CD4-positive, alpha-beta T cell (primary cell): ENCODE results near the gene HMSD. TPM values are rescaled to one million over a fixed set of nuclear protein-coding genes. Genes with fewer than 3 reads are reported as not detected.

Experiments
- ATAC-seq: fragments of 200-7000 bp; cut with Tn5 transposase; one replicate; pipeline ENCODE4 v1.10.0; 2022; ENCODE audit warnings: mild to moderate bottlenecking; ENCODE audit not compliant: poor library complexity
- CTCF ChIA-PET: fragments of 350-600 bp; sonication (Branson Sonifier 250); formaldehyde crosslinking; loops from one replicate; lab custom pipeline; 2021; ENCODE audit warnings: antibody characterized with exemption, inconsistent platforms; lab: Charles Lee
- POLR2A ChIA-PET: fragments of 350-600 bp; sonication (Branson Sonifier 250); formaldehyde crosslinking; loops from one replicate; lab custom pipeline; 2021; ENCODE audit warnings: antibody characterized with exemption, inconsistent platforms; lab: Charles Lee
- DNase-seq, 14 experiments: peaks; one replicate each; pipeline ENCODE4 v3.0.0-alpha.2; 2013 to 2020; ENCODE audit warnings: mixed read lengths in 2 of 14
- H3K27ac ChIP-seq, 2 donors: one replicate each; pipeline versions ENCODE4 v1.5.1 to v1.7.0; 2013; ENCODE audit warnings: low read length in 2 of 2, low read depth in 1 of 2, mild to moderate bottlenecking in 1 of 2
- H3K27me3 ChIP-seq, 2 experiments: 1 replicate in 1 of 2; 2 replicates in 1 of 2; pipeline versions ENCODE4 v1.6.1 to v1.7.0; 2013; ENCODE audit warnings: low read length in 2 of 2, control low read depth in 1 of 2, mild to moderate bottlenecking in 1 of 2, moderate library complexity in 1 of 2; ENCODE audit not compliant: insufficient read depth in 2 of 2, control insufficient read depth in 1 of 2
- H3K36me3 ChIP-seq: one replicate; pipeline ENCODE4 v1.6.1; 2013; ENCODE audit warnings: low read length, control low read depth; ENCODE audit not compliant: insufficient read depth
- H3K4me1 ChIP-seq: one replicate; pipeline ENCODE4 v1.6.1; 2013; ENCODE audit warnings: low read length, control low read depth; ENCODE audit not compliant: insufficient read depth
- H3K4me3 ChIP-seq: one replicate; pipeline ENCODE4 v1.5.1; 2013; ENCODE audit warnings: mild to moderate bottlenecking, low read length, moderate library complexity
- H3K9me3 ChIP-seq, 2 experiments: 1 replicate in 1 of 2; 2 replicates in 1 of 2; pipeline versions ENCODE4 v1.6.1 to v1.7.0; 2013; ENCODE audit warnings: low read length in 2 of 2, mild to moderate bottlenecking in 2 of 2, control low read depth in 1 of 2, moderate library complexity in 1 of 2; ENCODE audit not compliant: control insufficient read depth in 1 of 2, insufficient read depth in 1 of 2
- H3K27ac Mint-ChIP-seq: one replicate; pipeline ENCODE4 v1.8.0; 2020; ENCODE audit warnings: mixed read lengths
- H3K27me3 Mint-ChIP-seq: one replicate; pipeline ENCODE4 v1.8.0; 2021; ENCODE audit warnings: mixed read lengths
- H3K36me3 Mint-ChIP-seq: one replicate; pipeline ENCODE4 v1.8.0; 2021; ENCODE audit warnings: low read depth, mixed read lengths
- H3K4me1 Mint-ChIP-seq: one replicate; pipeline ENCODE4 v1.8.0; 2021; ENCODE audit warnings: low read depth, mixed read lengths
- H3K4me3 Mint-ChIP-seq: one replicate; pipeline ENCODE4 v1.8.0; 2020; ENCODE audit warnings: mild to moderate bottlenecking, mixed read lengths
- H3K9me3 Mint-ChIP-seq: one replicate; pipeline ENCODE4 v1.8.0; 2020; ENCODE audit warnings: mixed read lengths
- CTCF ChIP-seq: fragments of 200-600 bp; IDR thresholded peaks from one replicate; pipeline ENCODE4 v1.8.0; 2022; ENCODE audit warnings: antibody characterized with exemption, mild to moderate bottlenecking
- intact Hi-C, 2 experiments: fragments of 100-400 bp; cut with DNase I in 1 of 2; cut with micrococcal nuclease in 1 of 2; formaldehyde crosslinking; loops; one replicate each; pipeline versions ENCODE4 v1.15.1 to v1.9.0; 2023 to 2025; cut with DNase I, micrococcal nuclease
- total RNA-seq, 174 experiments: library from RNA in 2 of 174; stranded (reverse) in 2 of 174; gene quantifications; one replicate each; pipeline ENCODE4 v1.2.3 and lab custom pipeline; 2021 to 2026

Gene HMSD
- total RNA-seq, 2 experiments from 2014 or later, result not detected

DNA sequence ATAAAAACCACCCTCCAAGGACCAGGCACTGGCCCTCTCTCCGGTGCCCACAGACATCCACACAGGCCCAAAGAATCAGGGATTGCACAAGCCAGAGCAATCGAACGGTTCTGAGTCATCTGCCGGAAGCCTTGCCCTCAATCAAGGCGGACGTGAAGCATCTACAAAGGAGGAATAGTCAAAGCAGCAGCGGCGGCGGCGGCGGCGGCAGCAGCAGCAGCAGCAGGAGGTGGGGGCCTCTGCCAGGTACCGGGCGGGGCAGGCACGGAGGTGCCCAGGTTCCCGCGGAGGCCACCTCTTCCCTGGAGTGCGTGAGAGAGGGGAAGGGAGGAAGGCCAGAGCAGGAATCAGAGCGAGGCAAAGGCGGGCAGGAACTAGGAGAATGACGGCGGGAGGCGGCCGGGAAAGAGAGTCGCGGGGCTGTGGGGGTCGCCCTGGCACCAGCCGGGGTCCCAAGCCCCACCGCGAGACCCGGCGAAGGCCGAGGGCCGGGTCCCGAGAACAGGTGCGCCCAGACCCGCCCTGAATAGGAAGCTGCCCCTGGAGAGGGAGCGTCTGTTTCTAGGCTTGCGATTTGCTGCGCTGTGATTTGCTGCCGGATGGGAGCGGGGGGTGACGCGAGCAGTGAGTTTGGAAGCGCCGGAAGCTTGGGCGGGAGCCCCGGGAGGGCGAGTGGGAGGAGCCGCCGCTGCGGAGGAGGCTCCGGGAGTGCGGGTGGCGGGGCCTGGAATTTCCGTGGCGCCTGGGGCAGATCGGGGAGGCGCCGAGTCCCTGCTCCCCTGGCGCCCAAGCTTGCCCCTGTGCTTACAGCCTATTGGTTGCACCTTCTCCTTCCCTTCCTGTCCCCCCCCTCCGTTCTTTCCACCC is 21.1 kb downstream of the HMSD start, which contains the start of gene SERPINB8:
TSS of gene SERPINB8 (plus strand) at position 140 of the 867 bp plus-strand sequence. CDS start 8,228 bp downstream, outside the sequence.
- CTCF ChIA-PET, result no interaction called here
- DNase-seq (peak; percentile 65 to 89 (median 76)), ATAC-seq (peak; percentile 90)
- peak within 1 kb of the TSS; percentile 99 for H3K4me3 Mint-ChIP-seq
- no peaks in the 10 kb centered on the region for H3K27me3 ChIP-seq
- H3K4me1 ChIP-seq, result peaks cover 21% of the 10 kb centered on the region
- intact Hi-C loops, result loop anchor here (5.0 to 10.0 kb wide), 4 partner anchors 145 to 1785 kb away; partner anchors contain the start of genes VPS4B (in 2 of the 2), PIGN (in 1 of the 2) and RELCH (in 1 of the 2)
- POLR2A ChIA-PET, result interaction anchor here (0.7 to 1.3 kb wide), 4 partner anchors 17 to 1444 kb away, joined by 3 read pairs; partner anchors contain the start of gene VPS4B
- H3K9me3 Mint-ChIP-seq, result no peaks in the 10 kb centered on the region
- no peaks in the 10 kb centered on the region for H3K36me3 ChIP-seq
- H3K27ac Mint-ChIP-seq, result peak within 1 kb of the TSS; percentile 99
- H3K27me3 Mint-ChIP-seq, result peaks cover 4% of the 10 kb centered on the region
- no peaks in the 10 kb centered on the region for H3K9me3 ChIP-seq
- peaks cover 6% of the 10 kb centered on the region for H3K36me3 Mint-ChIP-seq
- H3K4me1 Mint-ChIP-seq, result peaks cover 27% of the 10 kb centered on the region
- TF ChIP-seq CTCF, result peak; percentile 2
- peak within 1 kb of the TSS; percentile 77 for H3K4me3 ChIP-seq
- H3K27ac ChIP-seq, result peak within 1 kb of the TSS; percentile 84 to 93

DNA sequence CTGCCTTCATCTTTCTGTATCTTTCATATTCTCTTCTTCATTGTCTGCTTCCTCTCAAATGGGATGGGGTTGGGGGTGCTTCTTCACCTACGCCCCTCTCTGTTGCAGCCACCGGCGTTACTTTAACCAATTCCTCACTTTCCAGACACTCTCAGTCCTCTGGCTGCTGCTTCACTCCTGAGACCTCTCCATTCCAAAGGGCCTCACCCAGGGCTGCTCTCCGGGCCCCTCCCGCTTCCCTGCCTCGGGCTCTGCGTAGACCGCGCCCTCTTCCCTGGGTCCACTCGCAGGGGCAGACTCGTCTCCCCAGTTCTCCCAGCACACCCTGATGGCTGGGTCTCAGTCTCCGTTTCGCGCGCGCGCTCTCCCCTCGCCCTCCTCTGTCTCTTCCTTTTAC is 21.7 kb downstream of the HMSD start:
- ChIA-PET CTCF (no interaction called here), POLR2A (interaction anchor here (0.7 to 1.3 kb wide), 4 partner anchors 17 to 1444 kb away, joined by 3 read pairs; partner anchors contain the start of gene VPS4B)
- Mint-ChIP-seq H3K27me3 (peaks cover 4% of the 10 kb centered on the region), H3K4me1 (peaks cover 27% of the 10 kb centered on the region), H3K9me3 (no peaks in the 10 kb centered on the region), H3K36me3 (peaks cover 6% of the 10 kb centered on the region), H3K27ac (peak overlapping the region; percentile 99), H3K4me3 (peak overlapping the region; percentile 99)
- intact Hi-C loops, result loop anchor here (5.0 to 10.0 kb wide), 4 partner anchors 146 to 1786 kb away; partner anchors contain the start of genes VPS4B (in 2 of the 2), PIGN (in 1 of the 2) and RELCH (in 1 of the 2)
- Histone ChIP-seq H3K36me3 (no peaks in the 10 kb centered on the region), H3K4me1 (peaks cover 21% of the 10 kb centered on the region), H3K9me3 (no peaks in the 10 kb centered on the region), H3K4me3 (peak overlapping the region; percentile 77), H3K27me3 (no peaks in the 10 kb centered on the region), H3K27ac (peak overlapping the region; percentile 84 to 93)
- DNase-seq, result no peak
- TF ChIP-seq CTCF, result no peak
- ATAC-seq, result no peak

- ChIA-PET CTCF (no interaction called here), POLR2A (interaction anchor here (1.3 kb wide), 1 partner anchor 18 kb away, joined by 3 read pairs; no protein-coding TSS in a partner anchor)
- DNase-seq (no peak), ATAC-seq (no peak)
- Mint-ChIP-seq H3K36me3 (peaks cover 6% of the 10 kb centered on the region), H3K9me3 (no peaks in the 10 kb centered on the region), H3K4me3 (peak overlapping the region; percentile 99), H3K27me3 (peaks cover 4% of the 10 kb centered on the region), H3K27ac (peak overlapping the region; percentile 99), H3K4me1 (peaks cover 27% of the 10 kb centered on the region)
- Histone ChIP-seq H3K27ac (no peak overlapping the region), H3K36me3 (no peaks in the 10 kb centered on the region), H3K4me3 (no peak overlapping the region), H3K9me3 (no peaks in the 10 kb centered on the region), H3K4me1 (peaks cover 21% of the 10 kb centered on the region), H3K27me3 (no peaks in the 10 kb centered on the region)
- TF ChIP-seq CTCF, result no peak
- intact Hi-C loops, result loop anchor here (5.0 to 10.0 kb wide), 4 partner anchors 147 to 1787 kb away; partner anchors contain the start of genes VPS4B (in 2 of the 2), PIGN (in 1 of the 2) and RELCH (in 1 of the 2)
Measured at GRCh38 chr18:63971320-63972001, 22.4 kb downstream of the HMSD start.
